NB4 (cell line): Measurements from ENCODE around the gene STC2.
"Not testable (repeated sequence)": the region's sequence is repeated elsewhere in the genome, so short reads cannot be mapped to it uniquely, and the experiment has no call there.

Experiments used
- DNase-seq: peaks from one replicate; pipeline ENCODE4 v3.0.0; 2010; ENCODE audit warnings: low read depth
- H3K4me3 ChIP-seq: one replicate; pipeline ENCODE4 v1.5.1; 2011; ENCODE audit warnings: mild to moderate bottlenecking, low read depth, low read length, moderate library complexity
- CTCF ChIP-seq: IDR thresholded peaks from one replicate; pipeline ENCODE4 v1.5.1; 2012; ENCODE audit warnings: low read depth, low read length
- MYC ChIP-seq: IDR thresholded peaks from 2 replicates; pipeline ENCODE4 v1.6.1; 2011; ENCODE audit warnings: low read depth, low read length
- POLR2A ChIP-seq: IDR thresholded peaks from 2 replicates; pipeline ENCODE4 v1.6.1; 2011; ENCODE audit warnings: mild to moderate bottlenecking; ENCODE audit not compliant: insufficient read length; ENCODE audit errors: extremely low read depth
- TF ChIP-seq, protein P1 (sequence below): IDR thresholded peaks from 2 replicates; pipeline ENCODE4 v1.6.1; 2011; ENCODE audit warnings: low read depth, low read length

The STC2 gene, protein sequence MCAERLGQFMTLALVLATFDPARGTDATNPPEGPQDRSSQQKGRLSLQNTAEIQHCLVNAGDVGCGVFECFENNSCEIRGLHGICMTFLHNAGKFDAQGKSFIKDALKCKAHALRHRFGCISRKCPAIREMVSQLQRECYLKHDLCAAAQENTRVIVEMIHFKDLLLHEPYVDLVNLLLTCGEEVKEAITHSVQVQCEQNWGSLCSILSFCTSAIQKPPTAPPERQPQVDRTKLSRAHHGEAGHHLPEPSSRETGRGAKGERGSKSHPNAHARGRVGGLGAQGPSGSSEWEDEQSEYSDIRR

DNA sequence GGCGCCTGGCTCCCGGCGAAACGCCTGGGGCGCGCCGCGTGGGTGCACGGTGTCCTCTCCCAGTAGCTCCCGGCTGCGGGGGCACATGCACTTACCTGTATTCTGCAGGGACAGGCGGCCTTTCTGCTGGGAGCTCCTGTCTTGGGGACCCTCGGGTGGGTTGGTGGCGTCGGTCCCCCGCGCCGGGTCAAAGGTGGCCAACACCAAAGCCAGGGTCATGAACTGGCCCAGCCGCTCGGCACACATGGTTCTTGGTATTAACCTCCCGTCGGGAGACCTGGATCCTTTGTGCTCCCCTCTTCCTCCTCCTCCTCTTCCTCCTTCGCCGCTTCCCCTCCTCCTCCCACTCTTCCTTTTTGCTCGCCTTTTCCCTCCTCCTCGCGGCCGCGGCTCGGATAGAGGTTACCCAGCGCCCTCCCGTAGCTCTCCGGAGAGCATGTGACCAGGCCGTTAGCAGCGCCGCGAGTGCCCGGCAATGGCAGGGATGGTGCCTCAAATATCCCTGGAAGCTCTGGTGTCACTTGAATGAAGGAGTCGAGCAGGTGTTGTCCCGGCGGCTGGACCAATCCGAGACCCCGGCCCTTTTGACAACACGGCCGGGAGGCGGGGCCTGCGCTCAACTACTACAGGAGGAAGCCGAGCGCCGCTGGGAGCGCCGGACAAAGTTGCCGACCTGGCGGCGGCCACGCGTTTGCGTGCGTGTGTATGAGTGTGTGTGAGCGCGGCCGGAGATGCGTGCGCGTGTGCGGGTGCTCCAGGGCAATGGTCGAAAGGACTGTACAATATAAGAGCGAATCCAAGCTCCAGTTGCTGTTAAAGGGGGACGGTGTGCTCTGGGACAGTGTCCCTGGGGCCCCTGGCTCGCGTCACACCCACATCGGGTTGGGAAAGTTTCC is at the start of gene STC2:
Gene STC2, minus strand, starts transcription at position 467 of the 896 bp plus-strand sequence. Its CDS starts 221 bp downstream, at position 246.
- TF ChIP-seq MYC (no peak), POLR2A (peak; percentile 32)
- TF ChIP-seq, protein P1, sequence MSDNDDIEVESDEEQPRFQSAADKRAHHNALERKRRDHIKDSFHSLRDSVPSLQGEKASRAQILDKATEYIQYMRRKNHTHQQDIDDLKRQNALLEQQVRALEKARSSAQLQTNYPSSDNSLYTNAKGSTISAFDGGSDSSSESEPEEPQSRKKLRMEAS: 0 out of 2 replicates have a peak, but pooled peaks have one; percentile 38
- peak within 1 kb of the TSS; percentile 34 for H3K4me3 ChIP-seq
- DNase-seq: peak; percentile 56

DNA sequence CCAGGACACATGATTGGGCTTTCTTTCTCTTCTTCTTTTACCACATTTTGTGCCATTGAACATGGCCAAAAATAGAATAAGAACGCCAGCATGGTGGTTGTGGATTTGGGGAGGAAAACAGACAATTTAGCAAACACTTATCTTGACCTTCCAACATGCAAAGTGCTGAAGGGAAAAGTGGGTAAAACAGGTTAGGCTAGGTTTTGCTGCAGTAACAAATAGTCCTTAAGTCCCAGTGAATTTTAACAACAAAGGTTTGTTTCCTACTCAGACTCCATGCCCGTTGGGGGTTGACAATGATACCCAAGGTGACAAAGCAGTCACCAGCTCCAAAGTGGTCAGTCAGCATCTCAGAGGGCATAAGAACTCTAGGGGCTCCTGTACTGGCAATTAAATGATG is 43.2 kb upstream of the STC2 start:
- no peak for TF ChIP-seq POLR2A
- no peak for TF ChIP-seq CTCF
- TF ChIP-seq, protein P1: no peak
- no peak for TF ChIP-seq MYC
- no peak overlapping the region for H3K4me3 ChIP-seq
- no peak for DNase-seq

GRCh38 chr5:173363406-173363805 is 35.2 kb upstream of the STC2 start:
- not testable (repeated sequence) for H3K4me3 ChIP-seq, DNase-seq

- no peak for DNase-seq
- H3K4me3 ChIP-seq: no peak overlapping the region
- TF ChIP-seq CTCF: no peak
- no peak for TF ChIP-seq POLR2A
- TF ChIP-seq MYC: no peak
- TF ChIP-seq, protein P1: no peak
Observed at GRCh38 chr5:173355561-173355960, 27.3 kb upstream of the STC2 start.

- TF ChIP-seq POLR2A: no peak
- no peak for TF ChIP-seq CTCF
- TF ChIP-seq, protein P1: no peak
- no peak for TF ChIP-seq MYC
- no peak overlapping the region for H3K4me3 ChIP-seq
- no peak for DNase-seq
Observed at GRCh38 chr5:173354645-173355044, 26.4 kb upstream of the STC2 start.

DNA sequence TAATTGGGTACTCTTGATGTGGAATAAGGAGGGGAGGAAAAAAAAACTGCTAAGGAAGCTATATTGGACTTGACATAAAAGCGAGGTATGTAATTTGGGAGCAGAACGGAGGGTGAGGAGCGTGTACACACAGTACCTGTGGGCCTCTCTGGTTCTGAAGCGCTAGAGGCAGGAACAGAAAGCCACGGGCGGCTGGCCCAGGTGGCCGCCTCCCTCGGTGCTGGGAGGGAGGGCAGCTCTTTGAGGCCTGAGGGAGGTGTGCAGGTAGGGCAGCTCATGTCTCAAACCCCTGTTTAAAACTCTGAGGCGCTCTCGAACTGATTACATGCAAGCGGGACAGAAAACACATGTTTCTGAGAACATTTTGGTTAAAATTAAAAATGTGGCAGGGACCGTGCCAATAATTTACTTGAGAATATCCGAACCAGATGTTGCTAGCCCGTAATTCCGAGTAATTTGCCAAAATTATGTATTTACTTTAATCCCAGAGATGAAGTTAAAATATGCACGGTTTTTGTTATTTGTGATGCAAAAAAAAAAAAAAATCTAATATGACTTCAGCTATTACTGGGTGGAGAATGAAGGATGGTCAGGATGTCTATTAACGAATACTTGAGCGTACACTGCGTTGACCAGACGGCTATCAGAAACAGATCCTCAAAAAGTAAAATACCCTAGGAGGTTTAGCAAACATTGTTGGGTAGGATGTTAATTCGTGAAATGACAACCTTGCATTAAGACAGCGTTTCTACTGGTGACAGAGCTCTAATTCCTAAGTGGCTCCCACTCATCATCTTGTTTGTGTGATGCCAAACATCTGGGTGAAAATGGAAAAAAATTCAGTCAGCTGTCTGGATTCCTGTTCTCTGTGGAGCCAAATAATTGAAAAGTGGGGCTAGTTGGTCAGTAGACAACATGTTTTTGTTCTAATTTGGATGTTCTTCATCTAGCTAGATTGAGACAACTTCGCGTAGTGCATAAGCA is 24.4 kb upstream of the STC2 start:
- no peak for DNase-seq
- no peak overlapping the region for H3K4me3 ChIP-seq
- TF ChIP-seq MYC (no peak), POLR2A (no peak), CTCF (no peak)
- TF ChIP-seq, protein P1: no peak
